Parietal lobe (tissue), 1 donor: ENCODE data around the gene FAM133A. TPM values are rescaled to one million over a fixed set of nuclear protein-coding genes. Genes with fewer than 3 reads are reported as not detected.

Experiments used
- total RNA-seq: library from RNA; depleted of rRNA; stranded (reverse); fragments of >200 nt; gene quantifications from one replicate; pipeline ENCODE4 v1.2.3, GENCODE V29; 2014

The FAM133A gene
- total RNA-seq, result 1.6 TPM

DNA sequence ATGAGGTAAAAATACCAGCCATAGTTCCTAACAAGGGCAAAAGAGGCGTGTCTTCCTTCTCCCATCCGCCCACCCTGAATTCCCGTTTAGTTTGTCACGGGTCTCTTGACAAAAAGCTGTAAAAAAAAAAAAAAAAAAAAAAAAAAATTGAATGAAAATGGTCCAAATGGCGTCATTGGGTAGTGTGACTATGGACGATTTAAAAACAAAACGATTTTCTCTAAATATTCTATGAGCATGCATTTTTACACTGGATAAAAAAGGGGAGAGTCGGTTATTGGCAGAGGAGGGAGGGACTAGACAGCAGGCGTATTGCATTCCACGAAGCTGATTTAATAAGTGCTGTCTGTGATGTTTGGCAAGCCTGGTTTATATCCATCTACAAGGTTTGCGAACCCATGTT lies at the start of gene FAM133A:
FAM133A (plus strand) TSS at position 338 of the 403 bp plus-strand sequence. CDS start 35,214 bp downstream, outside the sequence.

DNA sequence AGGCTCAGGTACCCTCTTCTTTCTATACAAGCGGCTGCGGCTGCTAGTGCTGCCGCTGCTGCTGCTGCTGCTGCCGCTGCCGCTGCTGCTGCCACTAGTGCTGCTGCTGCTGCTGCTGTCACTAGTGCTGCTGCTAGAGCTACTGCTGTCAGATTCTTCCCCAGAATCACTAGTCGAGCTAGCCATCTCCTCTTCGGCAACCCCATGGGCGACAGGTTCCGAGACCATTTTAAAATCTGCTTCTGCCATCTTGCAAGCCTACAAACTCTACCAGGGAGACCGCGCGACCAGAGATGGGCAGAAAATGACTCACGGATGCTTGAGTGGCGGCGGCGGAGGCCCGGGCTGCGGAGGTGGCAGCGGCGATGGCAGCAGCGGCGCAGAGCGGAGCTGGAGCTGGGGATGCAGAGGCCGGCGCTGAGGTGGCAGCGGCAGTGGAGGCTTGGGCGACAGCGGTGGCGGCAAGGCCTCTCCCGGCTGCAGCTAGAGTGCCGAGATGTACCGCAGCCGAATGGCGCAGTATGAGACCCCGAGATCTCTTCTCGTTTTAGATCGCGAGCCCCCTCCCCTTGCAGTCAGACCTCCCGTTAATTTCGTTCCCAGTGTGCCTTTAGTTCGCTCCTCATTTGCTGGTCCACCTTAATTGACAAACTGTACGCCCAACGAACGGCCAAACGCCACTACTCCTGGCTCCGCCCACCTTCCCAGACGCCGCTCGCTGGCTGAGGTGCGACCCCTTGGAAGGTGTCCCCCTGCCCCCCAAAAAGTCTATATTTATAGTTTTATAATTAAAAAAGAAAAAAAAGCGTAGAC lies 744 bp upstream of the FAM133A start, which contains the start of gene NAP1L3:
NAP1L3 (minus strand) TSS at position 523 of the 813 bp plus-strand sequence; CDS start at position 249, 274 bp downstream.

Other genes starting within 250 kb of the FAM133A start
- gene NAP1L3, start 628 bp upstream of the FAM133A start, total RNA-seq, result 91.7 TPM